Upper lobe of right lung (tissue), 1 donor: Measurements from ENCODE around the gene CPVL. TPM values are rescaled to one million over a fixed set of nuclear protein-coding genes. Genes with fewer than 3 reads are reported as not detected.

Experiments
- ATAC-seq: fragments of 200-7000 bp; cut with Tn5 transposase; one replicate; pipeline ENCODE4 v1.9.1; 2020; ENCODE audit warnings: mild to moderate bottlenecking, moderate library complexity
- DNase-seq: peaks from one replicate; pipeline ENCODE4 v3.0.0-alpha.2; 2020
- H3K27ac ChIP-seq: fragments of 200-600 bp; one replicate; pipeline ENCODE4 v1.8.0; 2022
- H3K27me3 ChIP-seq: fragments of 200-600 bp; one replicate; pipeline ENCODE4 v1.8.0; 2022; ENCODE audit warnings: mild to moderate bottlenecking
- H3K36me3 ChIP-seq: fragments of 200-600 bp; one replicate; pipeline ENCODE4 v1.8.0; 2022
- H3K4me1 ChIP-seq: fragments of 200-600 bp; one replicate; pipeline ENCODE4 v1.8.0; 2022
- H3K4me3 ChIP-seq: fragments of 200-600 bp; one replicate; pipeline ENCODE4 v1.8.0; 2022; ENCODE audit warnings: mild to moderate bottlenecking
- H3K9me3 ChIP-seq: fragments of 200-600 bp; one replicate; pipeline ENCODE4 v1.8.0; 2022
- CTCF ChIP-seq: fragments of 200-600 bp; IDR thresholded peaks from one replicate; pipeline ENCODE4 v1.8.0; 2022; ENCODE audit warnings: antibody characterized with exemption
- intact Hi-C: fragments of 100-400 bp; cut with DNase I; formaldehyde crosslinking; loops from one replicate; pipeline ENCODE4 v1.11.0; 2022
- total RNA-seq: library from RNA; stranded (reverse); fragmentation: NEBNext Ultra II Directional; extraction: Animal tissue kit (Norgen Biotek cat#: 25700); gene quantifications from one replicate; pipeline ENCODE4 v1.2.1, GENCODE V29; 2021
- donor health status: DM: no; HTN: yes; CAD: no; lungs with severe emphysema.

The CPVL gene
- total RNA-seq, 1 donor from 2014 or later: 31.9 TPM

GRCh38 chr7:29045258-29046086 lies 100.9 kb downstream of the CPVL start:
- H3K4me1 ChIP-seq: peaks cover under 1% of the 10 kb centered on the region
- no peak overlapping the region for H3K4me3 ChIP-seq
- DNase-seq (no peak), ATAC-seq (no peak)
- no peak for TF ChIP-seq CTCF
- no peak overlapping the region for H3K27ac ChIP-seq
- no peaks in the 10 kb centered on the region for H3K36me3 ChIP-seq
- no peaks in the 10 kb centered on the region for H3K9me3 ChIP-seq
- no peaks in the 10 kb centered on the region for H3K27me3 ChIP-seq
- intact Hi-C loops: no loop called here

DNA sequence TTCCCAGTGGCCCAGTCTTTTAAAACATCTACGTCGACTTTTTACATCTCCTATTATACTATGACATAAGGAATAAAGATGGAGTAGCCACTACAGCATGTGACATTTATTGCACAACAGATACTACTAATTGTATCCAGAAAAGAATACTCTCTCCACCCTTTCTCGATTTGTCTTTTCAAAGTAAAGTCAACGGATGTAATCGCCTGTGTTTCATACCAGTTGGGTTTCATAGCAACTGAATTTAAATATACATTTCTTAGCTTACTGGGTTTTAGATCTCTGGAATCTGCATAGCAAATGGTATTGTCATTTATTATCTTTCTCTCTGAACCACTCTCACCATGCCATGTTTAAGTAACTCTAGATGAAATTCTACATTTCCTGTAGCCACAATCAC lies 101.8 kb downstream of the CPVL start:
- no peak for TF ChIP-seq CTCF
- DNase-seq (no peak), ATAC-seq (no peak)
- H3K9me3 ChIP-seq: no peaks in the 10 kb centered on the region
- H3K27ac ChIP-seq: no peak overlapping the region
- peaks cover 6% of the 10 kb centered on the region for H3K4me1 ChIP-seq
- H3K4me3 ChIP-seq: no peak overlapping the region
- intact Hi-C loops: no loop called here
- H3K36me3 ChIP-seq: no peaks in the 10 kb centered on the region
- no peaks in the 10 kb centered on the region for H3K27me3 ChIP-seq

DNA sequence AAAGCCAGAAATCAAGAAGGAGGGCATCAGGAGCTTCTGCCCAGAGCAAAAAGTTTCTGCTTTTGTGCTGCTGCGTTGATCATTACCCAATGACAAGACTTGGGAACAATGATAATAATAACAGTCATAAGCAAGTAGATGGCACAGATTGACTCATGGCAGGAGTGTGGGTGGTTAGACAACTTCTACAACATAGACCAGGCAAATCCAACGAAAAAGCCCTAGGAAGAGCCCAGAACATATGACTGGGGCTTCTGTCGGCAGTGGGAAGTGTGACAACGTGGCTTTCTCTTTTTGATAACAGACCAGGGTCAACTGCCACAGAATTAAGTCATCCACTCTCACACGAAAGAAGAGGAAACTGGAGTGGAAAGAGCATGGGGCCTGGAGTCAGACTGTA lies 102.8 kb downstream of the CPVL start:
- DNase-seq: no peak
- no peak overlapping the region for H3K27ac ChIP-seq
- no peaks in the 10 kb centered on the region for H3K36me3 ChIP-seq
- no peak overlapping the region for H3K4me3 ChIP-seq
- H3K27me3 ChIP-seq: no peaks in the 10 kb centered on the region
- H3K9me3 ChIP-seq: no peaks in the 10 kb centered on the region
- intact Hi-C loops: no loop called here
- ATAC-seq: no peak
- TF ChIP-seq CTCF: no peak
- H3K4me1 ChIP-seq: peaks cover 6% of the 10 kb centered on the region

GRCh38 chr7:29042824-29043231 lies 103.5 kb downstream of the CPVL start:
- Histone ChIP-seq H3K36me3 (no peaks in the 10 kb centered on the region), H3K27ac (no peak overlapping the region), H3K4me3 (no peak overlapping the region), H3K9me3 (no peaks in the 10 kb centered on the region), H3K27me3 (no peaks in the 10 kb centered on the region), H3K4me1 (peaks cover 6% of the 10 kb centered on the region)
- TF ChIP-seq CTCF: no peak
- DNase-seq (no peak), ATAC-seq (no peak)
- intact Hi-C loops: no loop called here

GRCh38 chr7:29041991-29042390 lies 104.3 kb downstream of the CPVL start:
- Histone ChIP-seq H3K27me3 (no peaks in the 10 kb centered on the region), H3K9me3 (no peaks in the 10 kb centered on the region), H3K36me3 (no peaks in the 10 kb centered on the region), H3K27ac (no peak overlapping the region), H3K4me1 (peaks cover 6% of the 10 kb centered on the region), H3K4me3 (no peak overlapping the region)
- DNase-seq: no peak
- TF ChIP-seq CTCF: no peak
- ATAC-seq: no peak
- intact Hi-C loops: no loop called here

DNA sequence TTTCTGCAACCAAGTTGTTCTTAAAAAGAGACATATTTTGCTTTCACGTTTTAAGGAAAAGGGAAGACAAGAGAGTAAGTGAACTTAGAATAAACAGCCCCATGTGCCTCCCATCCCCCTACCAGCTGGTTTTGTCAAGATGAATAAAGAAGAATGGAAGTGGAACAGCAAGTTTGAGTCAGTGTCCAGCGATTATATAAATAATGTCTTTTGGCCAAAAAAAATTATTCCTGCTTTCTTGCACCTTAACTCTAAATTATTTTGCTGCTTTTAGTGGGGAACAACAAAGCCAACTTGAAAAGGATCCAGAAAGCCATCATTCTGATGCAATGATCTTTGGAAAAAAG lies 105.8 kb downstream of the CPVL start:
- no peak for ATAC-seq
- intact Hi-C loops: no loop called here
- Histone ChIP-seq H3K27ac (no peak overlapping the region), H3K27me3 (no peaks in the 10 kb centered on the region), H3K4me1 (peaks cover 6% of the 10 kb centered on the region), H3K9me3 (no peaks in the 10 kb centered on the region), H3K4me3 (no peak overlapping the region), H3K36me3 (no peaks in the 10 kb centered on the region)
- DNase-seq: no peak
- TF ChIP-seq CTCF: no peak
